Gastroesophageal sphincter (tissue), 3 donors: Measurements from ENCODE around the gene ZNF32.

Experiments
- POLR2A ChIP-seq, 2 donors: fragments of 450-650 bp; IDR thresholded peaks; one replicate each; pipeline ENCODE4 v1.6.1; 2017; ENCODE audit warnings: antibody characterized with exemption in 2 of 2, mild to moderate bottlenecking in 2 of 2, moderate library complexity in 1 of 2
- POLR2AphosphoS5 ChIP-seq: sonication (generic); formaldehyde crosslinking; IDR thresholded peaks from one replicate; pipeline ENCODE4 v1.6.1; 2017; ENCODE audit warnings: antibody characterized with exemption
- TF ChIP-seq, protein P1 (sequence below), 4 experiments: fragments of 200-600 bp in 2 of 4; fragments of 450-650 bp in 2 of 4; sonication (generic) in 1 of 4; IDR thresholded peaks; one replicate each; pipeline ENCODE4 v1.5.1; 2017 to 2019; ENCODE audit warnings: antibody characterized with exemption in 4 of 4, mild to moderate bottlenecking in 2 of 4, moderate library complexity in 2 of 4

GRCh38 chr10:43619368-43619767 is 29.3 kb downstream of the ZNF32 start:
- TF ChIP-seq, protein P1, sequence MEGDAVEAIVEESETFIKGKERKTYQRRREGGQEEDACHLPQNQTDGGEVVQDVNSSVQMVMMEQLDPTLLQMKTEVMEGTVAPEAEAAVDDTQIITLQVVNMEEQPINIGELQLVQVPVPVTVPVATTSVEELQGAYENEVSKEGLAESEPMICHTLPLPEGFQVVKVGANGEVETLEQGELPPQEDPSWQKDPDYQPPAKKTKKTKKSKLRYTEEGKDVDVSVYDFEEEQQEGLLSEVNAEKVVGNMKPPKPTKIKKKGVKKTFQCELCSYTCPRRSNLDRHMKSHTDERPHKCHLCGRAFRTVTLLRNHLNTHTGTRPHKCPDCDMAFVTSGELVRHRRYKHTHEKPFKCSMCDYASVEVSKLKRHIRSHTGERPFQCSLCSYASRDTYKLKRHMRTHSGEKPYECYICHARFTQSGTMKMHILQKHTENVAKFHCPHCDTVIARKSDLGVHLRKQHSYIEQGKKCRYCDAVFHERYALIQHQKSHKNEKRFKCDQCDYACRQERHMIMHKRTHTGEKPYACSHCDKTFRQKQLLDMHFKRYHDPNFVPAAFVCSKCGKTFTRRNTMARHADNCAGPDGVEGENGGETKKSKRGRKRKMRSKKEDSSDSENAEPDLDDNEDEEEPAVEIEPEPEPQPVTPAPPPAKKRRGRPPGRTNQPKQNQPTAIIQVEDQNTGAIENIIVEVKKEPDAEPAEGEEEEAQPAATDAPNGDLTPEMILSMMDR (IDR thresholded peaks at IDR 0.05), result no peak
- no peak for TF ChIP-seq POLR2A (IDR thresholded peaks at IDR 0.05)
- no peak for TF ChIP-seq POLR2AphosphoS5
